ENCODE results near the gene ROPN1. TPM values are rescaled to one million over a fixed set of nuclear protein-coding genes. Genes with fewer than 3 reads are reported as not detected.

ROPN1 gene
- total RNA-seq, 1 experiment from 2014 or later = not detected

DNA sequence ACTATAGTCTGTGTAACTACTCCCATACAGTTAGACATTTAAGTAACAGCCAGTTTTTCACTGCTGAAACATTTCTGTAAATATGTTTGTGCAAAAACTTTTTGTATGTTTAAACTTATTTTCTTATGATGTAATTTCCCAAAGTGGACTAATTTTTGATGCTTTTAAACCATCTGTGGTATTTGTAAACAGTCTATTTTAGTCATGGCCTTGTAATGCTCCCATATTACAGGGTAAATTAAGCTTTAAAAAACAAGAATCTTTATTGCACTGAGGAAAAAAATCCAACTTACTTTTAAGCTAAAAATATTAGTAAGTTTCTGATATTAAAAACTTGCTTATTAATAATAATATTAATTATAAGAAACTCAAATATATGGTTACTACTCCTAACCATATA, 44.4 kb downstream of the ROPN1 start:
- BruUV-seq (replicated peaks) = no TSS peak
- ATAC-seq = no peak
- CTCF ChIA-PET = no interaction called here

DNA sequence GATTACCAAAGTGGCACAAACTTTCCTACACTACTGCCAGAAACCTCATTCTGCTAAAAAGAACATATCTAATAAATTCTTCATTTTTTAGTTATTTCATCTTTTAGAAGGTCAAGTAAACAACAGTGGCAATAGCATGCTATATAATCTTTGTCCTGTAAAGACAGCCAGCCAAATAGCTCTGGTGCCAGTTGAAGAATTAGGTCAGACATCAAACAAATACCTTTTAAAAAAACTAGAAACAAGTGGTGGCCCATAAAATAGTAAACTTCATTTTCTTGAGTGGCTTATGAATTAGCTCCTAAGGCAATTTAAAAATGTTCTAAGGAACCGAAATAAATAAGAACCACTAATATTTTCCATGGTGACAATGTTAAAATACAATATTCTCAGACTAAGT, 50.4 kb downstream of the ROPN1 start:
- TF ChIP-seq SIN3A (IDR thresholded peaks at IDR 0.05; ENCODE audit: borderline replicate concordance, insufficient read depth, low read depth, low read length) = no peak
- TF ChIP-seq, protein P1, sequence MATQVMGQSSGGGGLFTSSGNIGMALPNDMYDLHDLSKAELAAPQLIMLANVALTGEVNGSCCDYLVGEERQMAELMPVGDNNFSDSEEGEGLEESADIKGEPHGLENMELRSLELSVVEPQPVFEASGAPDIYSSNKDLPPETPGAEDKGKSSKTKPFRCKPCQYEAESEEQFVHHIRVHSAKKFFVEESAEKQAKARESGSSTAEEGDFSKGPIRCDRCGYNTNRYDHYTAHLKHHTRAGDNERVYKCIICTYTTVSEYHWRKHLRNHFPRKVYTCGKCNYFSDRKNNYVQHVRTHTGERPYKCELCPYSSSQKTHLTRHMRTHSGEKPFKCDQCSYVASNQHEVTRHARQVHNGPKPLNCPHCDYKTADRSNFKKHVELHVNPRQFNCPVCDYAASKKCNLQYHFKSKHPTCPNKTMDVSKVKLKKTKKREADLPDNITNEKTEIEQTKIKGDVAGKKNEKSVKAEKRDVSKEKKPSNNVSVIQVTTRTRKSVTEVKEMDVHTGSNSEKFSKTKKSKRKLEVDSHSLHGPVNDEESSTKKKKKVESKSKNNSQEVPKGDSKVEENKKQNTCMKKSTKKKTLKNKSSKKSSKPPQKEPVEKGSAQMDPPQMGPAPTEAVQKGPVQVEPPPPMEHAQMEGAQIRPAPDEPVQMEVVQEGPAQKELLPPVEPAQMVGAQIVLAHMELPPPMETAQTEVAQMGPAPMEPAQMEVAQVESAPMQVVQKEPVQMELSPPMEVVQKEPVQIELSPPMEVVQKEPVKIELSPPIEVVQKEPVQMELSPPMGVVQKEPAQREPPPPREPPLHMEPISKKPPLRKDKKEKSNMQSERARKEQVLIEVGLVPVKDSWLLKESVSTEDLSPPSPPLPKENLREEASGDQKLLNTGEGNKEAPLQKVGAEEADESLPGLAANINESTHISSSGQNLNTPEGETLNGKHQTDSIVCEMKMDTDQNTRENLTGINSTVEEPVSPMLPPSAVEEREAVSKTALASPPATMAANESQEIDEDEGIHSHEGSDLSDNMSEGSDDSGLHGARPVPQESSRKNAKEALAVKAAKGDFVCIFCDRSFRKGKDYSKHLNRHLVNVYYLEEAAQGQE (IDR thresholded peaks at IDR 0.05; ENCODE audit: insufficient read depth in 1 of 2, low read depth in 2 of 2, low read length in 1 of 2) = no peak
- TF ChIP-seq, protein P2, sequence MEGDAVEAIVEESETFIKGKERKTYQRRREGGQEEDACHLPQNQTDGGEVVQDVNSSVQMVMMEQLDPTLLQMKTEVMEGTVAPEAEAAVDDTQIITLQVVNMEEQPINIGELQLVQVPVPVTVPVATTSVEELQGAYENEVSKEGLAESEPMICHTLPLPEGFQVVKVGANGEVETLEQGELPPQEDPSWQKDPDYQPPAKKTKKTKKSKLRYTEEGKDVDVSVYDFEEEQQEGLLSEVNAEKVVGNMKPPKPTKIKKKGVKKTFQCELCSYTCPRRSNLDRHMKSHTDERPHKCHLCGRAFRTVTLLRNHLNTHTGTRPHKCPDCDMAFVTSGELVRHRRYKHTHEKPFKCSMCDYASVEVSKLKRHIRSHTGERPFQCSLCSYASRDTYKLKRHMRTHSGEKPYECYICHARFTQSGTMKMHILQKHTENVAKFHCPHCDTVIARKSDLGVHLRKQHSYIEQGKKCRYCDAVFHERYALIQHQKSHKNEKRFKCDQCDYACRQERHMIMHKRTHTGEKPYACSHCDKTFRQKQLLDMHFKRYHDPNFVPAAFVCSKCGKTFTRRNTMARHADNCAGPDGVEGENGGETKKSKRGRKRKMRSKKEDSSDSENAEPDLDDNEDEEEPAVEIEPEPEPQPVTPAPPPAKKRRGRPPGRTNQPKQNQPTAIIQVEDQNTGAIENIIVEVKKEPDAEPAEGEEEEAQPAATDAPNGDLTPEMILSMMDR (IDR thresholded peaks at IDR 0.05) = no peak
- no peak for TF ChIP-seq POLR2AphosphoS5 (IDR thresholded peaks at IDR 0.05; ENCODE audit: low read depth, low read length)
- no peak for TF ChIP-seq TCF7L2 (IDR thresholded peaks at IDR 0.05; ENCODE audit: low read depth, low read length)
- H3K27ac ChIP-seq (ENCODE audit: low read length) = no peak overlapping the region
- no peaks in the 10 kb centered on the region for H3K27me3 ChIP-seq (ENCODE audit: control insufficient read depth, insufficient read depth, low read length)
- H3K4me3 ChIP-seq (ENCODE audit: low read depth in 2 of 2, low read length in 2 of 2) = no peak overlapping the region
- in situ Hi-C loops (cut with HindIII; ENCODE audit: low pct_unique_long_range_greater_than_20kb, low sequenced_read_pairs) = no loop called here
- no peaks in the 10 kb centered on the region for H3K9me3 ChIP-seq (ENCODE audit: control insufficient read depth, insufficient read depth, low read depth, low read length)
- intact Hi-C loops (cut with micrococcal nuclease; ENCODE audit: unreplicated experiment) = no loop called here
- no peak for DNase-seq (ENCODE audit: low read depth, low spot score)
- peaks cover 33% of the 10 kb centered on the region for H3K36me3 ChIP-seq (ENCODE audit: control insufficient read depth, insufficient read depth, low read length)
- ATAC-seq = no peak
- ChIA-PET POLR2A (no interaction called here), CTCF (no interaction called here)
- H3K4me1 ChIP-seq (ENCODE audit: control insufficient read depth, insufficient read depth, low read length) = no peaks in the 10 kb centered on the region
- no TSS peak for BruUV-seq (replicated peaks)

More for the DNA sequence above, 44.4 kb downstream of the ROPN1 start:
- DNase-seq (ENCODE audit: low read depth, low spot score) = no peak
- no peaks in the 10 kb centered on the region for H3K4me1 ChIP-seq (ENCODE audit: control insufficient read depth, insufficient read depth, low read length)
- H3K36me3 ChIP-seq (ENCODE audit: control insufficient read depth, insufficient read depth, low read length) = peaks cover 28% of the 10 kb centered on the region
- H3K27ac ChIP-seq (ENCODE audit: low read length) = no peak overlapping the region
- TF ChIP-seq, protein P1 (IDR thresholded peaks at IDR 0.05; ENCODE audit: insufficient read depth in 1 of 2, low read depth in 2 of 2, low read length in 1 of 2) = no peak
- TF ChIP-seq, protein P2 (IDR thresholded peaks at IDR 0.05) = no peak
- TF ChIP-seq POLR2AphosphoS5 (IDR thresholded peaks at IDR 0.05; ENCODE audit: low read depth, low read length) (no peak), TCF7L2 (IDR thresholded peaks at IDR 0.05; ENCODE audit: low read depth, low read length) (no peak), SIN3A (IDR thresholded peaks at IDR 0.05; ENCODE audit: borderline replicate concordance, insufficient read depth, low read depth, low read length) (no peak)
- POLR2A ChIA-PET = interaction anchor here (0.6 kb wide), 1 partner anchor 223 kb away, joined by 10 read pairs; no protein-coding TSS in a partner anchor
- no peaks in the 10 kb centered on the region for H3K27me3 ChIP-seq (ENCODE audit: control insufficient read depth, insufficient read depth, low read length)
- H3K9me3 ChIP-seq (ENCODE audit: control insufficient read depth, insufficient read depth, low read depth, low read length) = no peaks in the 10 kb centered on the region
- in situ Hi-C loops (cut with HindIII; ENCODE audit: low pct_unique_long_range_greater_than_20kb, low sequenced_read_pairs) (no loop called here), intact Hi-C loops (cut with micrococcal nuclease; ENCODE audit: unreplicated experiment) (no loop called here)
- no peak overlapping the region for H3K4me3 ChIP-seq (ENCODE audit: low read depth in 2 of 2, low read length in 2 of 2)

Measured in Panc1 (cell line).